SK-N-SH (cell line): ENCODE measurements around the gene MVP. TPM values are rescaled to one million over a fixed set of nuclear protein-coding genes. Genes with fewer than 3 reads are reported as not detected.

Source experiments
- CTCF ChIA-PET: fragments of 300-600, 350-600 bp; formaldehyde crosslinking; extraction: SDS; loops from one replicate; lab custom pipeline; 2021; lab: Yijun Ruan, JAX
- POLR2A ChIA-PET: fragments of 350-600 bp; sonication (Branson Sonifier 250); formaldehyde crosslinking; extraction: SDS; loops from one replicate; lab custom pipeline; 2020; ENCODE audit warnings: antibody characterized with exemption, inconsistent platforms; lab: Yijun Ruan, JAX
- DNase-seq: peaks from one replicate; pipeline ENCODE4 v3.0.0; 2012
- H2AFZ ChIP-seq: fragments of 200-600 bp; sonication (generic); 2 replicates; pipeline ENCODE4 v1.8.1; 2016; ENCODE audit warnings: antibody characterized with exemption, mild to moderate bottlenecking, low read depth
- H3F3A ChIP-seq: fragments of 200-600 bp; sonication (generic); replicated peaks from 2 replicates; pipeline ENCODE3; 2016; ENCODE audit warnings: antibody characterized with exemption, mild to moderate bottlenecking; ENCODE audit not compliant: insufficient read depth
- H3K27ac ChIP-seq, 2 experiments: fragments of 200-500 bp in 1 of 2; fragments of 200-600 bp in 1 of 2; sonication (Bioruptor generic) in 1 of 2; sonication (generic), shearing (Covaris generic) in 1 of 2; 2 replicates each; pipeline versions ENCODE4 v1.5.1 to v1.6.1; 2014 to 2016; ENCODE audit warnings: low read depth in 2 of 2, inconsistent platforms in 1 of 2, low read length in 1 of 2, mild to moderate bottlenecking in 1 of 2, mixed read lengths in 1 of 2
- H3K27me3 ChIP-seq: fragments of 200-600 bp; sonication (generic), shearing (Covaris generic); 2 replicates; pipeline ENCODE4 v1.6.1; 2016; ENCODE audit warnings: mixed run types; ENCODE audit not compliant: insufficient read depth
- H3K36me3 ChIP-seq, 2 experiments: fragments of 200-500 bp in 1 of 2; fragments of 200-600 bp in 1 of 2; sonication (Bioruptor generic) in 1 of 2; sonication (generic) in 1 of 2; replicated peaks in 1 of 2; 2 replicates each; pipeline versions ENCODE3 to v1.5.1; 2014 to 2016; ENCODE audit warnings: low read length in 1 of 2, mild to moderate bottlenecking in 1 of 2; ENCODE audit not compliant: insufficient read depth in 2 of 2, control insufficient read depth in 1 of 2
- H3K4me1 ChIP-seq, 2 experiments: fragments of 200-500 bp in 1 of 2; fragments of 200-600 bp in 1 of 2; sonication (Bioruptor generic) in 1 of 2; sonication (generic), shearing (Covaris generic) in 1 of 2; 2 replicates each; pipeline versions ENCODE4 v1.5.1 to v1.6.1; 2014 to 2016; ENCODE audit warnings: low read depth in 1 of 2, low read length in 1 of 2, mixed run types in 1 of 2; ENCODE audit not compliant: insufficient read depth in 2 of 2, control insufficient read depth in 1 of 2
- H3K4me2 ChIP-seq: fragments of 200-600 bp; sonication (generic), shearing (Covaris generic); 2 replicates; pipeline ENCODE4 v1.6.1; 2017; ENCODE audit warnings: mixed run types
- H3K4me3 ChIP-seq, 2 experiments: fragments of 200-500 bp in 1 of 2; fragments of 200-600 bp in 1 of 2; sonication (Bioruptor generic) in 1 of 2; sonication (generic), shearing (Covaris generic) in 1 of 2; 2 replicates each; pipeline versions ENCODE4 v1.5.1 to v1.8.1; 2014 to 2016; ENCODE audit warnings: low read depth in 2 of 2, inconsistent platforms in 1 of 2, low read length in 1 of 2, mild to moderate bottlenecking in 1 of 2, mixed read lengths in 1 of 2, moderate library complexity in 1 of 2
- H3K79me2 ChIP-seq: fragments of 200-600 bp; sonication (generic); 2 replicates; pipeline ENCODE4 v1.8.1; 2017; ENCODE audit warnings: mild to moderate bottlenecking; ENCODE audit not compliant: insufficient read depth
- H3K9ac ChIP-seq: fragments of 200-600 bp; sonication (generic); 2 replicates; pipeline ENCODE4 v1.6.1; 2017; ENCODE audit warnings: mixed run types
- H3K9me2 ChIP-seq: fragments of 200-600 bp; sonication (generic); 2 replicates; pipeline ENCODE4 v1.6.1; 2017; ENCODE audit warnings: mixed run types
- H3K9me3 ChIP-seq: fragments of 200-600 bp; sonication (generic); 2 replicates; pipeline ENCODE4 v1.6.1; 2017; ENCODE audit warnings: mixed run types, mild to moderate bottlenecking, moderate library complexity
- H4K20me1 ChIP-seq: fragments of 200-600 bp; sonication (generic); 2 replicates; pipeline ENCODE4 v1.6.1; 2017; ENCODE audit warnings: mild to moderate bottlenecking, mixed run types; ENCODE audit not compliant: insufficient read depth
- CTCF ChIP-seq: fragments of 200-600 bp; sonication (generic); IDR thresholded peaks from 2 replicates; pipeline ENCODE4 v1.6.1; 2017; ENCODE audit warnings: antibody characterized with exemption, mild to moderate bottlenecking, moderate library complexity
- POLR2AphosphoS5 ChIP-seq: IDR thresholded peaks from 2 replicates; pipeline ENCODE4 v1.6.1; 2012; ENCODE audit warnings: low read depth, low read length
- RAD21 ChIP-seq: IDR thresholded peaks from 2 replicates; pipeline ENCODE4 v1.6.1; 2012; ENCODE audit warnings: mild to moderate bottlenecking, low read length
- TCF12 ChIP-seq: IDR thresholded peaks from 2 replicates; pipeline ENCODE4 v1.4.0; 2012
- USF1 ChIP-seq: IDR thresholded peaks from 2 replicates; pipeline ENCODE4 v1.4.0; 2012; ENCODE audit warnings: low read depth, borderline replicate concordance
- USF2 ChIP-seq: fragments of 150-350 bp; IDR thresholded peaks from 2 replicates; pipeline ENCODE4 v1.6.1; 2017; ENCODE audit warnings: antibody characterized with exemption, low read length, low read depth, borderline replicate concordance
- WGBS: methylation state at CpG from one replicate; pipeline ENCODE4 v1.1.6; 2017; ENCODE audit warnings: low lambda C conversion rate; 5-methylcytosine and 5-hydroxymethylcytosine counted together
- polyA plus RNA-seq, 3 experiments: library from polyadenylated mRNA; depleted of rRNA; stranded (reverse); fragments of >200 nt; gene quantifications; 2 replicates each; pipeline ENCODE4 v1.2.3, GENCODE V29; 2012

The MVP gene
- polyA plus RNA-seq, 1 of the 3 experiments (the other 2 are of a cell fraction) = 222 TPM

- H3K27me3 ChIP-seq = no peaks in the 10 kb centered on the region
- no peak overlapping the region for H3K9ac ChIP-seq
- DNase-seq = no peak
- peak; percentile 23; the same call in 1 of the 2 replicates for TF ChIP-seq RAD21
- no peak for TF ChIP-seq USF2
- peak; percentile 35 for TF ChIP-seq CTCF
- no peak overlapping the region for H2AFZ ChIP-seq
- peaks cover 86% of the 10 kb centered on the region for H3K79me2 ChIP-seq
- peak overlapping the region; percentile 74 to 97; a peak in 2 of 4 replicates for H3K27ac ChIP-seq
- ChIA-PET POLR2A (interaction anchor here (0.8 to 1.4 kb wide), 2 partner anchors 8 to 29 kb away, joined by 3 to 4 read pairs; no protein-coding TSS in a partner anchor), CTCF (interaction anchor here (1.1 to 14.0 kb wide), 11 partner anchors 12 to 213 kb away, joined by 3 to 129 read pairs (median 5); partner anchors contain the start of gene KIF22)
- 54% methylated on average over 13 of the region's 15 CpGs for WGBS
- peak overlapping the region; percentile 86 for H3K4me2 ChIP-seq
- H3K4me3 ChIP-seq = peak overlapping the region in 1 of 2 experiments; percentile 93; a peak in 1 of 4 replicates
- no peaks in the 10 kb centered on the region for H3K9me3 ChIP-seq
- H3F3A ChIP-seq = peaks cover 57% of the 10 kb centered on the region
- H3K9me2 ChIP-seq = no peaks in the 10 kb centered on the region
- no peaks in the 10 kb centered on the region for H4K20me1 ChIP-seq
- peaks cover 6 to 19% of the 10 kb centered on the region in 2 experiments for H3K36me3 ChIP-seq
- peaks cover 33 to 41% of the 10 kb centered on the region in 2 experiments; a peak in 3 of 4 replicates for H3K4me1 ChIP-seq
These were observed 756 bp upstream of the MVP start for GRCh38 chr16:29819506-29819905.

GRCh38 chr16:29820730-29821642 is 724 bp downstream of the MVP start:
- Histone ChIP-seq H2AFZ (no peak overlapping the region), H3K79me2 (peaks cover 84% of the 10 kb centered on the region)
- POLR2A ChIA-PET = interaction anchor here (0.6 to 1.4 kb wide), 5 partner anchors 10 to 81 kb away, joined by 3 to 4 read pairs (median 3); no protein-coding TSS in a partner anchor

More at GRCh38 chr16:29820730-29821642, 724 bp downstream of the MVP start:
- CTCF ChIA-PET = interaction anchor here (1.0 to 14.0 kb wide), 7 partner anchors 13 to 229 kb away, joined by 3 to 129 read pairs (median 6); partner anchors contain the start of gene KIF22
- Histone ChIP-seq H3K4me2 (peak overlapping the region; percentile 86), H4K20me1 (no peaks in the 10 kb centered on the region), H3K9ac (peak overlapping the region; percentile 72), H3K9me3 (no peaks in the 10 kb centered on the region), H3F3A (peaks cover 60% of the 10 kb centered on the region), H3K27ac (peak overlapping the region; percentile 74 to 97)
- DNase-seq = no peak
- WGBS = 35% methylated on average over 6 of the region's 11 CpGs
- TF ChIP-seq TCF12 (no peak), USF1 (peak; percentile 78), POLR2AphosphoS5 (peak; percentile 20; the same call in 1 of the 2 replicates)
- TF ChIP-seq, all 33 proteins: peak for 2
- Histone ChIP-seq H3K4me3 (peak overlapping the region; percentile 59 to 93), H3K9me2 (no peaks in the 10 kb centered on the region), H3K27me3 (no peaks in the 10 kb centered on the region), H3K4me1 (peaks cover 36 to 37% of the 10 kb centered on the region in 2 experiments; a peak in 3 of 4 replicates), H3K36me3 (peaks cover 6 to 19% of the 10 kb centered on the region in 2 experiments)
